ENCODE measurements around the gene CATSPER4.

Gene CATSPER4

GRCh38 chr1:26164036-26164860, 26.2 kb upstream of the CATSPER4 start:
- no peak for DNase-seq (ENCODE audit: insufficient read length, low spot score)
- no peak for FAIRE-seq

GRCh38 chr1:26164861-26165842, 25.2 kb upstream of the CATSPER4 start:
- FAIRE-seq = no peak
- no peak for DNase-seq (ENCODE audit: insufficient read length, low spot score)

- DNase-seq (ENCODE audit: insufficient read length, low spot score) (no peak), FAIRE-seq (no peak)
These were observed 23.6 kb upstream of the CATSPER4 start for GRCh38 chr1:26166719-26167281.

- FAIRE-seq = no peak
- DNase-seq (ENCODE audit: insufficient read length, low spot score) = no peak
These were observed 21.8 kb upstream of the CATSPER4 start, which contains the start of gene C1orf232 for GRCh38 chr1:26168410-26169197. C1orf232 (minus strand) TSS chr1:26168963; CDS start chr1:26168499, 464 bp downstream.

GRCh38 chr1:26169198-26169554, 21.2 kb upstream of the CATSPER4 start:
- no peak for DNase-seq (ENCODE audit: insufficient read length, low spot score)
- FAIRE-seq = no peak

- DNase-seq (ENCODE audit: insufficient read length, low spot score) (peak; percentile 100), FAIRE-seq (peak; percentile 95)
These were observed 20.5 kb upstream of the CATSPER4 start, which contains the start of gene ZNF593 for GRCh38 chr1:26169669-26170471. ZNF593 (plus strand) TSS chr1:26169908; CDS start chr1:26169984, 76 bp downstream.

- DNase-seq (ENCODE audit: insufficient read length, low spot score) (no peak), FAIRE-seq (no peak)
These were observed 20.0 kb upstream of the CATSPER4 start for GRCh38 chr1:26170472-26170821.

- no peak for DNase-seq (ENCODE audit: insufficient read length, low spot score)
- FAIRE-seq = no peak
These were observed 19.0 kb upstream of the CATSPER4 start, which contains the start of gene ZNF593OS for GRCh38 chr1:26171084-26172072. ZNF593OS (minus strand) TSS chr1:26171832; CDS start chr1:26171661, 171 bp downstream.

- DNase-seq (ENCODE audit: insufficient read length, low spot score) (no peak), FAIRE-seq (no peak)
These were observed 15.1 kb upstream of the CATSPER4 start for GRCh38 chr1:26175346-26175745.

- FAIRE-seq (no peak), DNase-seq (ENCODE audit: insufficient read length, low spot score) (no peak)
These were observed 13.2 kb upstream of the CATSPER4 start, which contains the start of gene CNKSR1 for GRCh38 chr1:26177182-26177684. CNKSR1 (plus strand) TSS chr1:26177491; CDS start chr1:26177548, 57 bp downstream.

- DNase-seq (ENCODE audit: insufficient read length, low spot score) = no peak
- FAIRE-seq = peak; percentile 37
These were observed 10.3 kb upstream of the CATSPER4 start for GRCh38 chr1:26180010-26180506.

- FAIRE-seq = no peak
- no peak for DNase-seq (ENCODE audit: insufficient read length, low spot score)
These were observed 8.6 kb upstream of the CATSPER4 start for GRCh38 chr1:26181586-26182382.

- DNase-seq (ENCODE audit: insufficient read length, low spot score) (no peak), FAIRE-seq (no peak)
These were observed 8.1 kb upstream of the CATSPER4 start for GRCh38 chr1:26182383-26182696.

- no peak for FAIRE-seq
- no peak for DNase-seq (ENCODE audit: insufficient read length, low spot score)
These were observed 6.3 kb upstream of the CATSPER4 start for GRCh38 chr1:26184086-26184485.

- FAIRE-seq (no peak), DNase-seq (ENCODE audit: insufficient read length, low spot score) (no peak)
These were observed 5.5 kb upstream of the CATSPER4 start for GRCh38 chr1:26184883-26185282.

GRCh38 chr1:26187882-26188281, 2.5 kb upstream of the CATSPER4 start:
- FAIRE-seq (no peak), DNase-seq (ENCODE audit: insufficient read length, low spot score) (no peak)

- no peak for DNase-seq (ENCODE audit: insufficient read length, low spot score)
- no peak for FAIRE-seq
These were observed 1.9 kb upstream of the CATSPER4 start for GRCh38 chr1:26188477-26188876.

Data from GM19239 (cell line).